ENCODE data around the gene AKAP8L. TPM values are rescaled to one million over a fixed set of nuclear protein-coding genes. Genes with fewer than 3 reads are reported as not detected.
A peak's percentile ranks its signal among the peaks of the same experiment; 100 is the strongest.

AKAP8L gene
- total and polyA plus RNA-seq, 9 of the 15 experiments (the other 6 are each of a cell fraction or from before 2014, with no cell fraction given) = 2.4 to 116 (median 70.7) TPM

DNA sequence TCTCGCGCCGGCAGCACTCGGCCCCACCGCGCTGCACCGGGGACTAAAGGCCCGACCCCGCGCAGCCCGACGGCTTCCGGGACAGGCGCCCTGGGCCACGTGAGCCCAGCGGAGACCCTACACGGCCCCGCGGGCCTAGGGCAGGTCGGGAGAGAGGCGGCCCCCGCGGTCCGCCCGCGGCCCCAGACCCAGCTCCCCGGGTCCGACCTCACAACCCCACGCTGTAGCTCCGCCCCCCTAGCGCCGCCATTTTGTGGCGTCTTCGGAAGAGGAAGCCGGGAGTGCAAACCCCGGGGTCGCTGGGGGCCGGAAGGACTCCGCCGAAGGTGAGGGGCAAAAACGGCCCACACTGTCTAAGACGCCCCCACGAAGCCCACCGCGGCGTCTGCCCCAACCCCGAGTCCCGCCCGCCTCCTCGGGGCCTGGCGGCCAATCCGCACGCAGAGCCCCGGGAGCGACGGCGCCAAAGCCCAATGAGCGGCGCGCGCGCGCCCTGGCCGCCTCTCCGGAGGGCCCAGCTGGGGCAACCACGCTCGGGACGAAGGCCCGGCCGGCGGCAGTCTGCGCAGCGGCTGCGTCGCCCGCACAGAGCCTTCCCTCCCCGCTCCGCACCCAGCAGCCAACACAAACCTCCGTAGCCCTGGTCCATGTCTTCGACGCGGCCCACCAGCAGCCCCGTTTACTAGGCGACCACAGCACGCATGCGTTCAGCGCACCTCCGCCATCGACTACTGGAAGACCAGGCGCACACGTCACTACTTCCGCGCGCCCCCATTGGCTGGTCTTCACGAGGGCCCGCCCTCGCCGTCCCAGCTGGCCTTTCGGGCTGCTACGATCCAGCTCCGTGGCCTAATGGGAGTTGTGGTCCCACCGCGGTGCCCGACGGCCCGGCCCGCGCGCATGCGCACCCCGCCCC lies 39.4 kb downstream of the AKAP8L start, which contains the start of gene AKAP8 (continued):
- peak; percentile 67 for TF ChIP-seq EP400 (IDR thresholded peaks at IDR 0.05)
- TF ChIP-seq, protein P1, sequence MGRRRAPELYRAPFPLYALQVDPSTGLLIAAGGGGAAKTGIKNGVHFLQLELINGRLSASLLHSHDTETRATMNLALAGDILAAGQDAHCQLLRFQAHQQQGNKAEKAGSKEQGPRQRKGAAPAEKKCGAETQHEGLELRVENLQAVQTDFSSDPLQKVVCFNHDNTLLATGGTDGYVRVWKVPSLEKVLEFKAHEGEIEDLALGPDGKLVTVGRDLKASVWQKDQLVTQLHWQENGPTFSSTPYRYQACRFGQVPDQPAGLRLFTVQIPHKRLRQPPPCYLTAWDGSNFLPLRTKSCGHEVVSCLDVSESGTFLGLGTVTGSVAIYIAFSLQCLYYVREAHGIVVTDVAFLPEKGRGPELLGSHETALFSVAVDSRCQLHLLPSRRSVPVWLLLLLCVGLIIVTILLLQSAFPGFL (CRISPR knock-in tag; IDR thresholded peaks at IDR 0.05) = no peak
- no peak for TF ChIP-seq MCM2 (IDR thresholded peaks at IDR 0.05; ENCODE audit: low read depth)
- TF ChIP-seq ZNF24 (IDR thresholded peaks at IDR 0.05) = no peak
- no peak for TF ChIP-seq NCOA6 (IDR thresholded peaks at IDR 0.05)
- TF ChIP-seq, protein P2, sequence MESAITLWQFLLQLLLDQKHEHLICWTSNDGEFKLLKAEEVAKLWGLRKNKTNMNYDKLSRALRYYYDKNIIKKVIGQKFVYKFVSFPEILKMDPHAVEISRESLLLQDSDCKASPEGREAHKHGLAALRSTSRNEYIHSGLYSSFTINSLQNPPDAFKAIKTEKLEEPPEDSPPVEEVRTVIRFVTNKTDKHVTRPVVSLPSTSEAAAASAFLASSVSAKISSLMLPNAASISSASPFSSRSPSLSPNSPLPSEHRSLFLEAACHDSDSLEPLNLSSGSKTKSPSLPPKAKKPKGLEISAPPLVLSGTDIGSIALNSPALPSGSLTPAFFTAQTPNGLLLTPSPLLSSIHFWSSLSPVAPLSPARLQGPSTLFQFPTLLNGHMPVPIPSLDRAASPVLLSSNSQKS (CRISPR knock-in tag; IDR thresholded peaks at IDR 0.05) = no peak
- no peak for TF ChIP-seq HLTF (IDR thresholded peaks at IDR 0.05)
- 0 out of 2 replicates have a peak, but pooled peaks have one; percentile 27 for TF ChIP-seq ZC3H11A (IDR thresholded peaks at IDR 0.05; ENCODE audit: low read depth, low read length)
- no peak for TF ChIP-seq ZNF408 (CRISPR knock-in tag; IDR thresholded peaks at IDR 0.05; ENCODE audit: low read depth)
- TF ChIP-seq ZNF146 (CRISPR knock-in tag; IDR thresholded peaks at IDR 0.05; ENCODE audit: unreplicated experiment) = no peak
- TF ChIP-seq, protein P3, sequence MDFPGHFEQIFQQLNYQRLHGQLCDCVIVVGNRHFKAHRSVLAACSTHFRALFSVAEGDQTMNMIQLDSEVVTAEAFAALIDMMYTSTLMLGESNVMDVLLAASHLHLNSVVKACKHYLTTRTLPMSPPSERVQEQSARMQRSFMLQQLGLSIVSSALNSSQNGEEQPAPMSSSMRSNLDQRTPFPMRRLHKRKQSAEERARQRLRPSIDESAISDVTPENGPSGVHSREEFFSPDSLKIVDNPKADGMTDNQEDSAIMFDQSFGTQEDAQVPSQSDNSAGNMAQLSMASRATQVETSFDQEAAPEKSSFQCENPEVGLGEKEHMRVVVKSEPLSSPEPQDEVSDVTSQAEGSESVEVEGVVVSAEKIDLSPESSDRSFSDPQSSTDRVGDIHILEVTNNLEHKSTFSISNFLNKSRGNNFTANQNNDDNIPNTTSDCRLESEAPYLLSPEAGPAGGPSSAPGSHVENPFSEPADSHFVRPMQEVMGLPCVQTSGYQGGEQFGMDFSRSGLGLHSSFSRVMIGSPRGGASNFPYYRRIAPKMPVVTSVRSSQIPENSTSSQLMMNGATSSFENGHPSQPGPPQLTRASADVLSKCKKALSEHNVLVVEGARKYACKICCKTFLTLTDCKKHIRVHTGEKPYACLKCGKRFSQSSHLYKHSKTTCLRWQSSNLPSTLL (IDR thresholded peaks at IDR 0.05) = no peak
- TF ChIP-seq, protein P4, sequence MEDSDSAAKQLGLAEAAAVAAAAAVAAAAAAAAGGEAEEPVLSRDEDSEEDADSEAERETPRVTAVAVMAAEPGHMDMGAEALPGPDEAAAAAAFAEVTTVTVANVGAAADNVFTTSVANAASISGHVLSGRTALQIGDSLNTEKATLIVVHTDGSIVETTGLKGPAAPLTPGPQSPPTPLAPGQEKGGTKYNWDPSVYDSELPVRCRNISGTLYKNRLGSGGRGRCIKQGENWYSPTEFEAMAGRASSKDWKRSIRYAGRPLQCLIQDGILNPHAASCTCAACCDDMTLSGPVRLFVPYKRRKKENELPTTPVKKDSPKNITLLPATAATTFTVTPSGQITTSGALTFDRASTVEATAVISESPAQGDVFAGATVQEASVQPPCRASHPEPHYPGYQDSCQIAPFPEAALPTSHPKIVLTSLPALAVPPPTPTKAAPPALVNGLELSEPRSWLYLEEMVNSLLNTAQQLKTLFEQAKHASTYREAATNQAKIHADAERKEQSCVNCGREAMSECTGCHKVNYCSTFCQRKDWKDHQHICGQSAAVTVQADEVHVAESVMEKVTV (CRISPR knock-in tag; IDR thresholded peaks at IDR 0.05) = no peak
- TF ChIP-seq NFYB (IDR thresholded peaks at IDR 0.05; ENCODE audit: extremely low read depth, insufficient read length) = peak; percentile 97
- no peak for TF ChIP-seq TRIM28 (IDR thresholded peaks at IDR 0.05)
- no peak; the same call in 1 of the 2 replicates for TF ChIP-seq CTBP1 (IDR thresholded peaks at IDR 0.05; ENCODE audit: borderline replicate concordance)
- TF ChIP-seq HDAC6 (IDR thresholded peaks at IDR 0.05; ENCODE audit: low read depth, low read length) = no peak
- no peak for TF ChIP-seq MTF1 (CRISPR knock-in tag; IDR thresholded peaks at IDR 0.05; ENCODE audit: borderline replicate concordance)
- no peak for TF ChIP-seq STAG1 (CRISPR knock-in tag; IDR thresholded peaks at IDR 0.05; ENCODE audit: borderline replicate concordance)
- TF ChIP-seq PHF8 (IDR thresholded peaks at IDR 0.05; ENCODE audit: borderline replicate concordance, low read length) = peak; percentile 85; the same call in 1 of the 2 replicates
